Measurements from ENCODE around the gene FLT3.

DNA sequence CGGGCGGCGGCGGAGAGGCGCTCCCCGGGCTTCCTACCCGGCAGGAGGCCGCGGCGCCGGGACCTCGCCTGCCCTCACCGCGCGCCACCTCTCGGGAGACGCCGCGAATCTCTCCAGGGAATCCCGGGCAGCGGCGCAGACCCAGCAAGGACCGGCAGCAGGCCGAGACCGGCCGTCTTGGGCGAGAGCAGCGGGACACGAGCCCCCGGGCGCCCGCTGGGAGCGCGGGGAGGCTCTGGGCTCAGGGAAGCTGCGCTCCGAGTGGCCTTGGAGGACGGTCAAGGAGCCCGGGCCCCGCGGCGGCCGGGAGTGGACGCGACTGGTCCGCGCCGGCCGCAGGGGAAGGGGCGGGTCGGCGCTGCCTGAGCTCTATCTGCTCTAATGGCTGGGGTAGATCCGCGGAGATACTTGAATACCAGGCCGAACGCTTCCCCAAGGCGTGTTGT lies 145.9 kb downstream of the FLT3 start:
- TF ChIP-seq, protein P1, sequence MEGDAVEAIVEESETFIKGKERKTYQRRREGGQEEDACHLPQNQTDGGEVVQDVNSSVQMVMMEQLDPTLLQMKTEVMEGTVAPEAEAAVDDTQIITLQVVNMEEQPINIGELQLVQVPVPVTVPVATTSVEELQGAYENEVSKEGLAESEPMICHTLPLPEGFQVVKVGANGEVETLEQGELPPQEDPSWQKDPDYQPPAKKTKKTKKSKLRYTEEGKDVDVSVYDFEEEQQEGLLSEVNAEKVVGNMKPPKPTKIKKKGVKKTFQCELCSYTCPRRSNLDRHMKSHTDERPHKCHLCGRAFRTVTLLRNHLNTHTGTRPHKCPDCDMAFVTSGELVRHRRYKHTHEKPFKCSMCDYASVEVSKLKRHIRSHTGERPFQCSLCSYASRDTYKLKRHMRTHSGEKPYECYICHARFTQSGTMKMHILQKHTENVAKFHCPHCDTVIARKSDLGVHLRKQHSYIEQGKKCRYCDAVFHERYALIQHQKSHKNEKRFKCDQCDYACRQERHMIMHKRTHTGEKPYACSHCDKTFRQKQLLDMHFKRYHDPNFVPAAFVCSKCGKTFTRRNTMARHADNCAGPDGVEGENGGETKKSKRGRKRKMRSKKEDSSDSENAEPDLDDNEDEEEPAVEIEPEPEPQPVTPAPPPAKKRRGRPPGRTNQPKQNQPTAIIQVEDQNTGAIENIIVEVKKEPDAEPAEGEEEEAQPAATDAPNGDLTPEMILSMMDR (IDR thresholded peaks at IDR 0.05): no peak
- TF ChIP-seq EZH2 (IDR thresholded peaks at IDR 0.05; ENCODE audit: borderline replicate concordance, insufficient read depth, low read depth, low read length, poor library complexity, severe bottlenecking): peak; percentile 5
